Transverse colon (tissue), 3 donors: ENCODE measurements around the gene EAF2.

ENCODE experiments used
- POLR2A ChIP-seq: fragments of 450-650 bp; IDR thresholded peaks from one replicate; pipeline ENCODE4 v1.6.1; 2016; ENCODE audit warnings: antibody characterized with exemption, mild to moderate bottlenecking, moderate library complexity
- TF ChIP-seq, protein P1 (sequence below), 5 experiments: fragments of 200-600 bp in 3 of 5; fragments of 450-650 bp in 2 of 5; sonication (generic) in 3 of 5; IDR thresholded peaks; 1 replicate in 2 of 5; 2 replicates in 3 of 5; pipeline ENCODE4 v1.5.1; 2016 to 2017; ENCODE audit warnings: antibody characterized with exemption in 5 of 5, inconsistent platforms in 3 of 5, mild to moderate bottlenecking in 2 of 5, moderate library complexity in 1 of 5

DNA sequence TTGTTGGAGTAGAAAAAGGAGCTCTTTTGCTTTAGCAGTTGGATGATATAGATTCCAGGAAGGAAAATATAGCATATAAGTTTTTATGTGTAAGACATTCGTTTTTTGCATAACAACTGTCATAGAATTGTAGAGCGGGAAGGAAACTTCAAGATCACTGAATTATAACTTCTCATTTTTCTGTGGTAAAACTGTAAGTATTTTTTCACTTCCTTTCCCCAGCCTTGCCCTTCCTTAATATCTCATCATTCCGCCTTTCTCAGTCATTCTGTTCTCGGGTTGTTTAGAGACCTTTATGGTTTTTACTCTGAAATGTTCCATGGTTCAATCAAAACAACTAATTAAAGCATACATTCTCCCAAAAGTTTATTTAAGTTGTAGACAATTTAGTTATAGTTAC lies 1.1 kb downstream of the EAF2 start:
- TF ChIP-seq, protein P1, sequence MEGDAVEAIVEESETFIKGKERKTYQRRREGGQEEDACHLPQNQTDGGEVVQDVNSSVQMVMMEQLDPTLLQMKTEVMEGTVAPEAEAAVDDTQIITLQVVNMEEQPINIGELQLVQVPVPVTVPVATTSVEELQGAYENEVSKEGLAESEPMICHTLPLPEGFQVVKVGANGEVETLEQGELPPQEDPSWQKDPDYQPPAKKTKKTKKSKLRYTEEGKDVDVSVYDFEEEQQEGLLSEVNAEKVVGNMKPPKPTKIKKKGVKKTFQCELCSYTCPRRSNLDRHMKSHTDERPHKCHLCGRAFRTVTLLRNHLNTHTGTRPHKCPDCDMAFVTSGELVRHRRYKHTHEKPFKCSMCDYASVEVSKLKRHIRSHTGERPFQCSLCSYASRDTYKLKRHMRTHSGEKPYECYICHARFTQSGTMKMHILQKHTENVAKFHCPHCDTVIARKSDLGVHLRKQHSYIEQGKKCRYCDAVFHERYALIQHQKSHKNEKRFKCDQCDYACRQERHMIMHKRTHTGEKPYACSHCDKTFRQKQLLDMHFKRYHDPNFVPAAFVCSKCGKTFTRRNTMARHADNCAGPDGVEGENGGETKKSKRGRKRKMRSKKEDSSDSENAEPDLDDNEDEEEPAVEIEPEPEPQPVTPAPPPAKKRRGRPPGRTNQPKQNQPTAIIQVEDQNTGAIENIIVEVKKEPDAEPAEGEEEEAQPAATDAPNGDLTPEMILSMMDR (IDR thresholded peaks at IDR 0.05) = no peak
- TF ChIP-seq POLR2A = no peak
